GM21526 (cell line): ENCODE measurements around the gene SIGLECL1.
"Not testable (repeated sequence)": the region's sequence is repeated elsewhere in the genome, so short reads cannot be mapped to it uniquely, and the experiment has no call there.

Experiments used
- ATAC-seq: cut with Tn5 transposase; IDR thresholded peaks from one replicate; pipeline ENCODE4 v1.9.1; 2021; ENCODE audit warnings: moderate library complexity; ENCODE audit not compliant: unreplicated experiment, low FRiP score

Gene SIGLECL1

GRCh38 chr19:51250786-51251467 lies at the start of gene SIGLECL1:
SIGLECL1 (plus strand) TSS chr19:51251080; CDS start chr19:51264073, 12,993 bp downstream.
- ATAC-seq, result no peak

GRCh38 chr19:51201712-51202111 lies 49.2 kb upstream of the SIGLECL1 start:
- ATAC-seq, result no peak

GRCh38 chr19:51203916-51204315 lies 47.0 kb upstream of the SIGLECL1 start:
- ATAC-seq, result no peak

GRCh38 chr19:51204321-51204720 lies 46.6 kb upstream of the SIGLECL1 start:
- no peak for ATAC-seq

GRCh38 chr19:51207747-51208146 lies 43.1 kb upstream of the SIGLECL1 start:
- ATAC-seq, result no peak

- no peak for ATAC-seq
Observed at GRCh38 chr19:51210191-51210784, 40.6 kb upstream of the SIGLECL1 start.

- not testable (repeated sequence) for ATAC-seq
Observed at GRCh38 chr19:51210874-51211361, 40.0 kb upstream of the SIGLECL1 start.

- ATAC-seq, result no peak
Observed at GRCh38 chr19:51211833-51212232, 39.0 kb upstream of the SIGLECL1 start.

GRCh38 chr19:51219307-51219706 lies 31.6 kb upstream of the SIGLECL1 start:
- ATAC-seq, result no peak

GRCh38 chr19:51219971-51220370 lies 30.9 kb upstream of the SIGLECL1 start:
- ATAC-seq, result no peak

GRCh38 chr19:51220996-51221395 lies 29.9 kb upstream of the SIGLECL1 start:
- no peak for ATAC-seq

GRCh38 chr19:51224163-51224641 lies 26.7 kb upstream of the SIGLECL1 start:
- no peak for ATAC-seq

- ATAC-seq, result not testable (repeated sequence)
Observed at GRCh38 chr19:51224898-51225393, 25.9 kb upstream of the SIGLECL1 start, which contains the start of gene CD33. CD33 (plus strand) TSS chr19:51225080; CDS start chr19:51225119, 39 bp downstream.

GRCh38 chr19:51226067-51226466 lies 24.8 kb upstream of the SIGLECL1 start:
- ATAC-seq, result no peak

- no peak for ATAC-seq
Observed at GRCh38 chr19:51227326-51227725, 23.6 kb upstream of the SIGLECL1 start.

- ATAC-seq, result no peak
Observed at GRCh38 chr19:51227966-51228365, 22.9 kb upstream of the SIGLECL1 start.

- no peak for ATAC-seq
Observed at GRCh38 chr19:51240866-51241265, 10.0 kb upstream of the SIGLECL1 start.

GRCh38 chr19:51242881-51243630 lies 7.8 kb upstream of the SIGLECL1 start:
- no peak for ATAC-seq

- ATAC-seq, result no peak
Observed at GRCh38 chr19:51246164-51246552, 4.7 kb upstream of the SIGLECL1 start.

- no peak for ATAC-seq
Observed at GRCh38 chr19:51247972-51248590, 2.8 kb upstream of the SIGLECL1 start.

GRCh38 chr19:51251468-51251820 lies 564 bp downstream of the SIGLECL1 start:
- no peak for ATAC-seq
